ENCODE measurements around the gene RYR2.

DNA sequence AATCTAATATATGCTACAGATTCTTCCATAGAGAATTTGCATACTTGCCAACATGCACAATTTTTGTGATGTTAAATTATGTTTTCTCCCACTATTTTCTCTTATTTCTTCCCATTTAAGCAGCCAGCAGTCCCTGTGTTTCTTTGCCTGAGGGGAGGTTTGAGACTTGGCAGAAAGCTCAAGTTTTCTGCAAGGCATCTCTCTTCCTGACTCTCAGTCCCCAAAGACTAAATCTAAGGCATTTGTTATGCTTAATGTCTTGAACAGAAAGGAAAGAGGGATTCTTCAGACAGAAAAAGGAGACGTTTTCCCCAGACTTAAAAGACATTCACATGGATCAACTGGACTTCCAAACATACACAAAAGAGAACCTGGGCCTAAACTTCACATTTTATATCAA is 354.4 kb downstream of the RYR2 start:
- TF ChIP-seq FOXJ3 (CRISPR knock-in tag; IDR thresholded peaks at IDR 0.05) (no peak), POLR2AphosphoS5 (IDR thresholded peaks at IDR 0.05; ENCODE audit: low read depth, low read length) (no peak), YY1 (IDR thresholded peaks at IDR 0.05; ENCODE audit: low read depth) (no peak), TAF1 (IDR thresholded peaks at IDR 0.05; ENCODE audit: borderline replicate concordance, low read depth, low read length) (no peak), GABPA (IDR thresholded peaks at IDR 0.05; ENCODE audit: low read depth) (no peak)
- TF ChIP-seq, protein P1, sequence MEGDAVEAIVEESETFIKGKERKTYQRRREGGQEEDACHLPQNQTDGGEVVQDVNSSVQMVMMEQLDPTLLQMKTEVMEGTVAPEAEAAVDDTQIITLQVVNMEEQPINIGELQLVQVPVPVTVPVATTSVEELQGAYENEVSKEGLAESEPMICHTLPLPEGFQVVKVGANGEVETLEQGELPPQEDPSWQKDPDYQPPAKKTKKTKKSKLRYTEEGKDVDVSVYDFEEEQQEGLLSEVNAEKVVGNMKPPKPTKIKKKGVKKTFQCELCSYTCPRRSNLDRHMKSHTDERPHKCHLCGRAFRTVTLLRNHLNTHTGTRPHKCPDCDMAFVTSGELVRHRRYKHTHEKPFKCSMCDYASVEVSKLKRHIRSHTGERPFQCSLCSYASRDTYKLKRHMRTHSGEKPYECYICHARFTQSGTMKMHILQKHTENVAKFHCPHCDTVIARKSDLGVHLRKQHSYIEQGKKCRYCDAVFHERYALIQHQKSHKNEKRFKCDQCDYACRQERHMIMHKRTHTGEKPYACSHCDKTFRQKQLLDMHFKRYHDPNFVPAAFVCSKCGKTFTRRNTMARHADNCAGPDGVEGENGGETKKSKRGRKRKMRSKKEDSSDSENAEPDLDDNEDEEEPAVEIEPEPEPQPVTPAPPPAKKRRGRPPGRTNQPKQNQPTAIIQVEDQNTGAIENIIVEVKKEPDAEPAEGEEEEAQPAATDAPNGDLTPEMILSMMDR (IDR thresholded peaks at IDR 0.05) = no peak
- TF ChIP-seq, protein P2, sequence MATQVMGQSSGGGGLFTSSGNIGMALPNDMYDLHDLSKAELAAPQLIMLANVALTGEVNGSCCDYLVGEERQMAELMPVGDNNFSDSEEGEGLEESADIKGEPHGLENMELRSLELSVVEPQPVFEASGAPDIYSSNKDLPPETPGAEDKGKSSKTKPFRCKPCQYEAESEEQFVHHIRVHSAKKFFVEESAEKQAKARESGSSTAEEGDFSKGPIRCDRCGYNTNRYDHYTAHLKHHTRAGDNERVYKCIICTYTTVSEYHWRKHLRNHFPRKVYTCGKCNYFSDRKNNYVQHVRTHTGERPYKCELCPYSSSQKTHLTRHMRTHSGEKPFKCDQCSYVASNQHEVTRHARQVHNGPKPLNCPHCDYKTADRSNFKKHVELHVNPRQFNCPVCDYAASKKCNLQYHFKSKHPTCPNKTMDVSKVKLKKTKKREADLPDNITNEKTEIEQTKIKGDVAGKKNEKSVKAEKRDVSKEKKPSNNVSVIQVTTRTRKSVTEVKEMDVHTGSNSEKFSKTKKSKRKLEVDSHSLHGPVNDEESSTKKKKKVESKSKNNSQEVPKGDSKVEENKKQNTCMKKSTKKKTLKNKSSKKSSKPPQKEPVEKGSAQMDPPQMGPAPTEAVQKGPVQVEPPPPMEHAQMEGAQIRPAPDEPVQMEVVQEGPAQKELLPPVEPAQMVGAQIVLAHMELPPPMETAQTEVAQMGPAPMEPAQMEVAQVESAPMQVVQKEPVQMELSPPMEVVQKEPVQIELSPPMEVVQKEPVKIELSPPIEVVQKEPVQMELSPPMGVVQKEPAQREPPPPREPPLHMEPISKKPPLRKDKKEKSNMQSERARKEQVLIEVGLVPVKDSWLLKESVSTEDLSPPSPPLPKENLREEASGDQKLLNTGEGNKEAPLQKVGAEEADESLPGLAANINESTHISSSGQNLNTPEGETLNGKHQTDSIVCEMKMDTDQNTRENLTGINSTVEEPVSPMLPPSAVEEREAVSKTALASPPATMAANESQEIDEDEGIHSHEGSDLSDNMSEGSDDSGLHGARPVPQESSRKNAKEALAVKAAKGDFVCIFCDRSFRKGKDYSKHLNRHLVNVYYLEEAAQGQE (IDR thresholded peaks at IDR 0.05; ENCODE audit: low read depth, low read length) = no peak

Measured in SK-N-SH (cell line).